Measurements from ENCODE around the gene MAP3K7.

- TF ChIP-seq CTCF (IDR thresholded peaks at IDR 0.05) = no peak
- no peak for TF ChIP-seq POLR2AphosphoS5 (IDR thresholded peaks at IDR 0.05)
These were observed 9.0 kb upstream of the MAP3K7 start for GRCh38 chr6:90595854-90596253.

All from suprapubic skin (tissue), 3 donors.